Activated T-cell treated with anti-CD3 and anti-CD28 coated beads, Interleukin-2, amount 50 U/mL, for 72 hours (primary cell): ENCODE data around the gene GRIA1. TPM values are rescaled to one million over a fixed set of nuclear protein-coding genes. Genes with fewer than 3 reads are reported as not detected.

Experiments used
- ATAC-seq, 2 donors: fragments of 150-1000 bp; cut with Tn5 transposase; replicated peaks in 1 of 2; 2 replicates each; pipeline ENCODE4 v1.10.0; 2021; ENCODE audit warnings: moderate library complexity in 2 of 2, mild to moderate bottlenecking in 1 of 2
- DNase-seq, 2 donors: peaks; one replicate each; pipeline ENCODE4 v3.0.0; 2021 to 2022; ENCODE audit warnings: mixed read lengths in 1 of 2
- H3K27ac Mint-ChIP-seq: one replicate; pipeline ENCODE4 v1.8.0; 2022; ENCODE audit warnings: mild to moderate bottlenecking, moderate library complexity, mixed read lengths
- H3K27me3 Mint-ChIP-seq: one replicate; pipeline ENCODE4 v1.8.0; 2022; ENCODE audit warnings: low read depth, mixed read lengths
- H3K36me3 Mint-ChIP-seq, 2 donors: one replicate each; pipeline ENCODE4 v1.8.0; 2022; ENCODE audit warnings: mixed read lengths in 2 of 2, mild to moderate bottlenecking in 1 of 2; ENCODE audit not compliant: insufficient read depth in 2 of 2
- H3K4me1 Mint-ChIP-seq: one replicate; pipeline ENCODE4 v1.8.0; 2022; ENCODE audit warnings: low read depth, mixed read lengths
- H3K4me3 Mint-ChIP-seq, 2 donors: one replicate each; pipeline ENCODE4 v1.8.0; 2022; ENCODE audit warnings: mild to moderate bottlenecking in 2 of 2, mixed read lengths in 2 of 2, moderate library complexity in 2 of 2
- H3K9me3 Mint-ChIP-seq, 2 donors: one replicate each; pipeline ENCODE4 v1.8.0; 2022; ENCODE audit warnings: mixed read lengths in 2 of 2
- total RNA-seq, 2 donors: library from RNA; stranded (reverse); gene quantifications; one replicate each; pipeline ENCODE4 v1.2.3, GENCODE V29; 2022

GRIA1 gene
- total RNA-seq, 2 donors from 2014 or later: not detected

DNA sequence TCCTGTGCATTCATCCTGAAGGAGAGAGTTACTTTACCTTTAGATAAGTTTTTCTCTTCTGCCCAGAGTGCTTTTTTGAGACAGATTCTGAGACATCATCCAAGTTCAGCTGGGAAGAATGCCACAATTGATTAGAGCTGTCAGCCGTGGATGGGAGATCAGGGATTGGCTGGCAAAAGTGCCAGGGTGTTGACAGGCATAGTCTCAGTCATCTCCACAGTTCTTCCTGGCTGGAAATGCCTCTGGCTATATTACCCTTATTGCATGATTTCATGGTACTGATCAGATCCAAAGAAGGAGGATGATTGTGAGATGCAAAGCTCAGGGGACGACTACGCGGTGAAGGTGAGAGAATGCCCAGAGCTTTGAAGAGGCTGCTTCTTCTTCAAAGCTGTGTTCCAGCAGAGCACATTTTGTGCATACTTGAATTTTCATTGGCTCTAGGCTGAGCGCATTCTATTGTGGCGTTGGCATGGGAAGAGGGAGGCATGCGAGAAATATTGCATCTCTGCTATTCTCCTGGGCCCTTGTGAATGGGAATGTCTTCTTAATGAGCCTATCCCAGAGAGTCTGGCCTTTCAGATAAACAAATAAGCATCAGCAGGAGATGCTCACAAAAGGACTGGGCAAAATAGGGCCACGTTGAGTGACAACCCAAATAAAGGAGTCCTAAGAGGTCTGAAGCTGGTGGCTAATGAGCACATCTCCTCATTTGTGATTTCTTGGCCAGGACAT lies 82.1 kb downstream of the GRIA1 start:
- no peaks in the 10 kb centered on the region for H3K9me3 Mint-ChIP-seq
- H3K4me3 Mint-ChIP-seq: no peak overlapping the region
- H3K27me3 Mint-ChIP-seq: no peaks in the 10 kb centered on the region
- H3K36me3 Mint-ChIP-seq: no peaks in the 10 kb centered on the region
- DNase-seq (no peak), ATAC-seq (no peak)
- no peak overlapping the region for H3K27ac Mint-ChIP-seq
- H3K4me1 Mint-ChIP-seq: no peaks in the 10 kb centered on the region

DNA sequence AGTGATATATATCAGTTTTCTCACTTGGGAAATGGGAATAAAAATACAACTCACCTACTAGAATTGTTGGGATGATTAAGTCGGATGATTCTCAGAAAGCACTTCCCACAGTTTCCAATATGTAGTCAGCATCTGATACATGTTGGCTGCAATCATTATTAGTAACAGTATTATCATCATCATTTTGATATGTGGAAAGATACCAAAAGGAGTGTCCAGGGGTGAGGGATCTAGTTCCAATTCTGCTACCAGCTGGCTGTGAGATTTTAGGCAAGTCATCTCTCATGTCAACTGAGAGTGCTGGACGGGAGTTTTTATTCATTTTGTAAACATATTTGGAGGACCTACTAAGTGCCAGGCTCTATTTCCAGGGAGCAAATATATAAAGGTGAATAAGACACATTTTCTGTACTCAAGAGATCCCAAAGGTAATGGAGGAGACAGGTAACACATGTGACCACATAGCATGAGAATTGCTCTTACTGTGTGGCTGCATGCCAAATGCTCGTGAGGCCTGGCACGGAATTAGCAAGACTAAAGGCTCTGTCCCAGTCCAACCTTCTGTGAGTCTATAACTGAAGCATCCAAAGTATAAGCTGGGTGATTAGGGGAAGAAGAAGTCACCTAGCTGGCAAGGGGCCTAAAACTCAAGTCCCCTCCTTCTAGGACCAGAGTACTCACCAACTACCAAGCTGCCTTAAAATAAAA lies 83.0 kb downstream of the GRIA1 start:
- Mint-ChIP-seq H3K4me3 (no peak overlapping the region), H3K27ac (no peak overlapping the region), H3K9me3 (peaks cover 1 to 2% of the 10 kb centered on the region in 2 donors), H3K4me1 (no peaks in the 10 kb centered on the region), H3K27me3 (no peaks in the 10 kb centered on the region), H3K36me3 (no peaks in the 10 kb centered on the region)
- DNase-seq (no peak), ATAC-seq (no peak)

DNA sequence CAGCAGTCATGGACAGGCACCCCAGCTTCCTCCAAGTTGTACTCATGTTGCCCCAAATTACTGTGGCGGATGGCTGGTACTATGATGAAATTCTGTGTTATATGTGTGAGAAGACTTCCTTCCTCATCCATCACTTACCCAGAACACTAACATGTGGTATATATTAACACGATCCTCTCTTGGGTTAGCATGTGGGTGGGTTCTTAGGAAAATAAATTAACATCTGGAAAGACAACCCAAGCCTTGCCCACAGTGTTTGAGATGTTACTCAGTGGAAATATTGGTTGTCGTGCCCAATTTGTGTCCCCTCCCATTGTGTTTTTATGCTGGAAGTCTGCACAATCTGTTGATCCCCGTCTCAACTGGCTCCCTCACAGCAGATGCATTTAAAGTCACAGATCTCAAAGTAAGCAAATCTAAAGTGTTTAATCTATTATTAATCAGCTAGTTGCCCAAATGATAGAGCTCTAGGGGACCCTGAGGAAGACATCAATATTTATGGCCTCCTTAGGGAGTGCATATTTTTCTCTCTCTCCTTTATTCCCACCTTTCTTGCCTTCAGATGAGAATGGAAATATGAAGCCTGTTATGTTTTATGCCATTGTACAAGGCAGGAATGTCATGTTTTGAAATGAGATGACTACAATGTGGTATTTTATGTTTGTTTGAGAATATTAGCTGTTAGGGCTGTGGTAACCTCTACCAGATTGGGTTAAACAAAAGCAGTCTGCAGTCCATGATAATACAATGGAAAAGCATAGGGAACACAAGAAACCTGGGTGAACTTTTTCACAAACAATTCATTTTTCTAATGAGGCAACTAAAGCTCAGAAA lies 93.9 kb downstream of the GRIA1 start:
- no peak overlapping the region for H3K27ac Mint-ChIP-seq
- H3K4me3 Mint-ChIP-seq: no peak overlapping the region
- H3K27me3 Mint-ChIP-seq: no peaks in the 10 kb centered on the region
- DNase-seq (no peak), ATAC-seq (no peak)
- H3K9me3 Mint-ChIP-seq: peaks cover 2 to 3% of the 10 kb centered on the region in 2 donors
- no peaks in the 10 kb centered on the region for H3K4me1 Mint-ChIP-seq
- no peaks in the 10 kb centered on the region for H3K36me3 Mint-ChIP-seq

DNA sequence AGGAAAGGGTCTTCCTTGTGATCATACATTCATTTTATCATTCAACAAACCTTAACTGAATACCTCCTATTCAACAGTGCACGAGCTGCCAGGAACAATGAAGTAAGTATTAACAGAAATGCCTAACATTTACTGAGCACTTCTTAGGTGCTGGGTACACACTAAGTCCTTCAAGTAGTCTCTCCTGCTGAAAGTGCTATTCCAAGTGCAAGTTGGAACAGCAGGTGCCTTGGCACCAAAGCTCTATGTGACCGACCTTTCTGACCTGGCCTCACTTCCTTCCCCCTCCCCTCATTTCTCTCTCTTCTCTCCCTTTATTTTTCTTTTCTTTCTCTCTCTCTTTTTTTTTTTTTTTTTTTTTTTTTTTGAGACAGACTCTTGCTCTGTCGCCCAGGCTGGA lies 94.5 kb downstream of the GRIA1 start:
- Mint-ChIP-seq H3K9me3 (peaks cover 2 to 3% of the 10 kb centered on the region in 2 donors), H3K27me3 (no peaks in the 10 kb centered on the region), H3K27ac (no peak overlapping the region), H3K4me3 (no peak overlapping the region), H3K36me3 (no peaks in the 10 kb centered on the region), H3K4me1 (no peaks in the 10 kb centered on the region)
- ATAC-seq: no peak
- no peak for DNase-seq

DNA sequence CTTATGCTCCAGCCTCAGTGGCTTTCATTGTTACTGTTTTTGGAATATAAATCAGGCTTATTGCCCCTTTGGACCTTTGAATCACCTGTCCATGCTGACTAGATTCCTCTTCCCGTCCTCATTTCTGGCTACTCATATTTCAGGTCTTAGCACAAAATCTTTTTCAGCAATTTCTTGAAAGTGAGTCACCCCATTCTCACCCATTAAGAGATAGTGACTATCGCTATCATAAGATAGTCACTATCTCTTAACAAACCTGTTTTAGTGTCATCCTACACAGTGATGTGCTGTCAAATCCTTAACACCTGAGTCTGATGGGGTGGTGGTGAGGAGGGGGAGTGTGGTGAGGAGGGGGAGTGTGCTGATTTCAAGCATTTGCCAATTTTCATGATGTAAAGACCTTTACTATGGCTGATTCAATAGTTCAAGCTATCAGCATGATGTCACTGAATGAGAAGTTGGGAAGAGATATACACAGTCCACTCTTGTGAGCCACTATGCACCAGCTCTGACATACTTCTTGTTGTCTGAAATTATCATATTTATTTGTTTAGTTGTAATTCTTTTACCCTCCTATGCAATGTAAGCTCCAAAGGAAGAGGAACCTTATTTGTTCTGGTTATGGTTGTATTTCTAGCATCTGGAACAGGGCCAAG lies 95.3 kb downstream of the GRIA1 start:
- Mint-ChIP-seq H3K4me1 (no peaks in the 10 kb centered on the region), H3K27ac (no peak overlapping the region), H3K9me3 (peaks cover 2 to 3% of the 10 kb centered on the region in 2 donors), H3K36me3 (no peaks in the 10 kb centered on the region), H3K4me3 (no peak overlapping the region), H3K27me3 (no peaks in the 10 kb centered on the region)
- ATAC-seq (no peak), DNase-seq (no peak)

DNA sequence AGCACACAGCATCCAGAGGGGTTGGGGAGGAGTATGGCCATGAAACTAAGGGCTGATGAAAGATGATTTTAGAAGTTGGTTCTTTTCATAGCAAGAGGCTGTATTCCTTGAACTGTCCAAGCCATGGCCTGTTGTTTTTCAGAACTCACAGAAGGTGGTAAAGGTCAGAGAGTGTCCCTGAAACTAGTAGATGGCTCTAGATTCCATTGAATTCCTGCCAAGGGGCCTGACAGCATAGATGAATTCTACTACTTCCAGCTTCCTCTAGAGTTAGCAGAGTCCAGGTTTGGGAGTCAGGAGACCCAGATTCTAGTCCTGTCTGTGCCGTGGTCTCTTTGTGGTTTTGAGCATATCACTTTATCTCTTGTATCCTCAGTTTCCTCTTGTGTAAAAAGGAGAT lies 101.6 kb downstream of the GRIA1 start:
- Mint-ChIP-seq H3K27me3 (no peaks in the 10 kb centered on the region), H3K9me3 (no peaks in the 10 kb centered on the region), H3K4me1 (no peaks in the 10 kb centered on the region), H3K4me3 (no peak overlapping the region), H3K27ac (no peak overlapping the region), H3K36me3 (no peaks in the 10 kb centered on the region)
- DNase-seq (no peak), ATAC-seq (no peak)

DNA sequence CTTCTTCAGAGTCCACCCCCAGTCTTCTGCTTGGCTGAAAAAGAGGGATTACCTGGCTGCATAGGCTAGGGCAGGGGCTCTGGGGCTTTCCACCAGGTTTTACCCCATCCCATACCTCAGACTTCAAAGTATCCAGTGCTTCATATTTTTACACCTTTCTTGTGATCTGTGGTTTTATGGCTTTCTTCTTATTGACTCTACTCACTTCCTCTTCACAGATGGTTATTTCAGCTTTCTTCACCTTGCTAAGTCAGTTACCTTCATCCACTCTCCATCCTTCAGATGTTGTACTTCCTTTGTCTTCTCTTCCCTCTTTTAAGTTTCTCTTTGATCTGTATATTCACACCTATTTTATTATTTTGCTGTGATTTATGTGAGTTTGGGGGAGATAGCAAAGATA lies 104.3 kb downstream of the GRIA1 start:
- no peaks in the 10 kb centered on the region for H3K4me1 Mint-ChIP-seq
- no peaks in the 10 kb centered on the region for H3K36me3 Mint-ChIP-seq
- no peak overlapping the region for H3K27ac Mint-ChIP-seq
- DNase-seq (no peak), ATAC-seq (no peak)
- H3K27me3 Mint-ChIP-seq: no peaks in the 10 kb centered on the region
- no peak overlapping the region for H3K4me3 Mint-ChIP-seq
- H3K9me3 Mint-ChIP-seq: no peaks in the 10 kb centered on the region

DNA sequence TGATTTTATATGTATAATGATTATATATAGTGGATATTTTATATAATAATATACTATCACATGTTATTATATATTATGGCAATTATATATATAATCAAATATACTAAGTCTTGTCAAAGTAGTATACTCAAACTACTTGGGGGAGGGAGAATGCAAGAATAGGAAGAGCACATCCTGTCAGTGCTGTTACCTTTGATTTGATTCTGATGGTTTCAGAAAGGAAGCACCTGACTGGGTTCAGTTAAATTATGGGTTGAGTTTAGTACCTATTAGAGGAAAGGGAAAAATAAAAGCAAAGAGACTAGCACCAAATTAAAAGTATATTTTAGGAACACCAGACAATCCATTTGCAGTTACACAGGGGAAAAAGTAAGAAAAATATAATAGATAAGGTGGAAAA lies 107.6 kb downstream of the GRIA1 start:
- Mint-ChIP-seq H3K4me3 (no peak overlapping the region), H3K9me3 (no peaks in the 10 kb centered on the region), H3K36me3 (no peaks in the 10 kb centered on the region), H3K27ac (no peak overlapping the region), H3K4me1 (no peaks in the 10 kb centered on the region), H3K27me3 (no peaks in the 10 kb centered on the region)
- ATAC-seq (no peak), DNase-seq (no peak)

DNA sequence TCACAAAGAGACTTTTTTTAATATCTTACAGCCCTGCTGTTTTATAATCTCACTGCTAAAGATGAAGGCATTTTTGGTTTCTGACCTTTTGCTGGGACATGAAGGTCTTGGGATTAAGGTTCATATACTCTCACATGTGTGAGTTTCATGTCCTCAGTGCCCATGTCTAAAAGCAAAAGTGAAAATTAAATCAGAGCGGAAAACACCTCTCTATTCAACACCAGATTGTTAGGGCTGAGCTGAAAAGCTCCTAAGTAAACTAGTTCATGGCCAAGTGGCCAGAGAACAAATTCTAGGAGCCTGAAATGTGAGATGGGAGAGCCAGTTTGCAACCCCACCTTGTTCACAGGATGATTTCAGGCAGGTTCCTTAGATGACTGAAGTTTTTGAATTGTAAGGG lies 110.9 kb downstream of the GRIA1 start:
- Mint-ChIP-seq H3K4me3 (no peak overlapping the region), H3K9me3 (no peaks in the 10 kb centered on the region)

DNA sequence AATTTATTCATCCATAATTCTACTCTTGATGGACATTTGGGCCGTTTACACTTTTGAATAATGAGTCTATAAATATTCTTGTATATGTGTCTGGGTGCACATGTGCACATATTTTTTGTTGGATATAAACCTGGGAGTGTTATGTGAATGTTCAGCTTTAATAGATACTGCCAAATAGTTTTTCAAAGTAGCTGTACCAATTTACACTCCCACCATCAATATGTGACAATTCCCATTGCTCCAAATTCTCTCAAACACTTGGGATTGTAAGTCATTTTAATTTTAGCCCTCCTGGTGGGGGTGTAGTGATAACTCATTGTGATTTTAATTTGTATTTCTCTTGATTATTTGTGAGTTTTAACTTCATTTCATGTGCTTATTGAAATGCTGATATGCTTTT lies 114.9 kb downstream of the GRIA1 start:
- ATAC-seq: no peak
- no peaks in the 10 kb centered on the region for H3K4me1 Mint-ChIP-seq
- no peak overlapping the region for H3K4me3 Mint-ChIP-seq
- no peak overlapping the region for H3K27ac Mint-ChIP-seq
- no peaks in the 10 kb centered on the region for H3K36me3 Mint-ChIP-seq
- no peaks in the 10 kb centered on the region for H3K27me3 Mint-ChIP-seq
- no peaks in the 10 kb centered on the region for H3K9me3 Mint-ChIP-seq
- no peak for DNase-seq

More for the DNA sequence above, 110.9 kb downstream of the GRIA1 start:
- DNase-seq (no peak), ATAC-seq (no peak)
- H3K4me1 Mint-ChIP-seq: no peaks in the 10 kb centered on the region
- H3K27me3 Mint-ChIP-seq: no peaks in the 10 kb centered on the region
- no peaks in the 10 kb centered on the region for H3K36me3 Mint-ChIP-seq
- no peak overlapping the region for H3K27ac Mint-ChIP-seq

DNA sequence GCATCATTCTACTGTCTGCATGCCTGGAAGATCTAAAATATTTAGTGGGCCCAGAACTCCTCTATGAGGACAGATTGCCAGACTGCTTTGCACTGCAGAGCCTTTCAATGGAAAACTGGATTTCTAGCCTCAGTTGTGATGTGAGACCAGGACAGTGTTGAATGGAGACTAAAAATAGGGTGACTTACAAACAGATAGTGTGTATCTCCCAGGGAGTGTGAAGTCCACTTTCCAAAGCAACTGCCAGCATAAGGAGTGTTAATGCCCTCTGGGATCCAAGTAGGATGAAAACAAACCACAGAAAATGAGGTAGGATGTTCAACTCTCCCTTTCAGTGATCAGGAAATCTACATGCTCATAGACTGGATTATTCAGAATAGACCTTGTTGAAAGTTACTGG lies 119.5 kb downstream of the GRIA1 start:
- Mint-ChIP-seq H3K27ac (no peak overlapping the region), H3K4me1 (no peaks in the 10 kb centered on the region), H3K4me3 (no peak overlapping the region), H3K9me3 (no peaks in the 10 kb centered on the region), H3K36me3 (no peaks in the 10 kb centered on the region), H3K27me3 (peaks cover 10% of the 10 kb centered on the region)
- no peak for ATAC-seq
- no peak for DNase-seq

DNA sequence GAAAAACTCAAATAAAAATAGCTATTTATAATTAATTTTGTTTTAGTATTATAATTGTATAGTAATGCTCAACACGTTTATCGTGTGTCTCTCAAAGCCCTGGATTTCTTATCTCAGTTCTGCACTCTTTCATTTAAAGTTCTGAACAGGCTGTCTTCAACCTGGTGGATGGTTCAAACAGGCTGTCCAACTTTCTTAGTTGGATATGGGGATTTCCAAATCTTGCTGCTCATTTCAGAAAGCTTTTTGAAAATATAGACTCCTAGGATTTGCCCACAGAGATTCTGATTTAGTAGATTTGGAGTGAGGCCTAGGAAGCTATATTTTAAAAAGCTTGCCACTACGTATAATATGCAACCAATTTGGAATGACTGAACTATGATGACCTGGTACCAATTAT lies 120.3 kb downstream of the GRIA1 start:
- H3K4me3 Mint-ChIP-seq: no peak overlapping the region
- H3K36me3 Mint-ChIP-seq: no peaks in the 10 kb centered on the region
- DNase-seq (no peak), ATAC-seq (no peak)
- no peak overlapping the region for H3K27ac Mint-ChIP-seq
- H3K4me1 Mint-ChIP-seq: no peaks in the 10 kb centered on the region
- no peaks in the 10 kb centered on the region for H3K9me3 Mint-ChIP-seq
- peaks cover 10% of the 10 kb centered on the region for H3K27me3 Mint-ChIP-seq

DNA sequence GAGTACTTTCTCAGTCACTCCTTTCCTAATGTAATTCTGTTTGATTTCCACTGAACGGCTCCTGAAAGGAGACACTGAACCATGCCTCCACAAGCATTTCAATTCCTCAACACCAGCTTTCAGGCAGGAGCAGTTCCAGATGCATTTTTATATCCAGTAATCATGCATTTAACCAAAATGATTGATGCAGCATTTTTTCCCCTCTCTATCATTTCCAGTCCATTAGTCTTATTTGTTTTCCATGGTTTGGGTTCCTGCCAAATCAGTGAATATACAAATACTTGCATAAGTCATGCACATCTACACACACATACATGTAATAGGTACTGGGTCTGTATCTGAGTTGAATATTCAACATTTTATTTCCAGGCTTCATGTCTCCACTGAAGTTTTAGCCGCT lies 122.7 kb downstream of the GRIA1 start:
- ATAC-seq: no peak
- H3K27me3 Mint-ChIP-seq: peaks cover 10% of the 10 kb centered on the region
- H3K4me3 Mint-ChIP-seq: no peak overlapping the region
- H3K36me3 Mint-ChIP-seq: no peaks in the 10 kb centered on the region
- H3K9me3 Mint-ChIP-seq: no peaks in the 10 kb centered on the region
- H3K27ac Mint-ChIP-seq: no peak overlapping the region
- no peaks in the 10 kb centered on the region for H3K4me1 Mint-ChIP-seq
- no peak for DNase-seq
